SK-N-SH (cell line): ENCODE results near the gene SHKBP1. TPM values are rescaled to one million over a fixed set of nuclear protein-coding genes. Genes with fewer than 3 reads are reported as not detected.

Experiments
- CTCF ChIA-PET: fragments of 300-600, 350-600 bp; formaldehyde crosslinking; extraction: SDS; loops from one replicate; lab custom pipeline; 2021; lab: Yijun Ruan, JAX
- POLR2A ChIA-PET: fragments of 350-600 bp; sonication (Branson Sonifier 250); formaldehyde crosslinking; extraction: SDS; loops from one replicate; lab custom pipeline; 2020; ENCODE audit warnings: antibody characterized with exemption, inconsistent platforms; lab: Yijun Ruan, JAX
- DNase-seq: peaks from one replicate; pipeline ENCODE4 v3.0.0; 2012
- H2AFZ ChIP-seq: fragments of 200-600 bp; sonication (generic); 2 replicates; pipeline ENCODE4 v1.8.1; 2016; ENCODE audit warnings: antibody characterized with exemption, mild to moderate bottlenecking, low read depth
- H3F3A ChIP-seq: fragments of 200-600 bp; sonication (generic); replicated peaks from 2 replicates; pipeline ENCODE3; 2016; ENCODE audit warnings: antibody characterized with exemption, mild to moderate bottlenecking; ENCODE audit not compliant: insufficient read depth
- H3K27ac ChIP-seq, 2 experiments: fragments of 200-500 bp in 1 of 2; fragments of 200-600 bp in 1 of 2; sonication (Bioruptor generic) in 1 of 2; sonication (generic), shearing (Covaris generic) in 1 of 2; 2 replicates each; pipeline versions ENCODE4 v1.5.1 to v1.6.1; 2014 to 2016; ENCODE audit warnings: low read depth in 2 of 2, inconsistent platforms in 1 of 2, low read length in 1 of 2, mild to moderate bottlenecking in 1 of 2, mixed read lengths in 1 of 2
- H3K27me3 ChIP-seq: fragments of 200-600 bp; sonication (generic), shearing (Covaris generic); 2 replicates; pipeline ENCODE4 v1.6.1; 2016; ENCODE audit warnings: mixed run types; ENCODE audit not compliant: insufficient read depth
- H3K36me3 ChIP-seq, 2 experiments: fragments of 200-500 bp in 1 of 2; fragments of 200-600 bp in 1 of 2; sonication (Bioruptor generic) in 1 of 2; sonication (generic) in 1 of 2; replicated peaks in 1 of 2; 2 replicates each; pipeline versions ENCODE3 to v1.5.1; 2014 to 2016; ENCODE audit warnings: low read length in 1 of 2, mild to moderate bottlenecking in 1 of 2; ENCODE audit not compliant: insufficient read depth in 2 of 2, control insufficient read depth in 1 of 2
- H3K4me1 ChIP-seq, 2 experiments: fragments of 200-500 bp in 1 of 2; fragments of 200-600 bp in 1 of 2; sonication (Bioruptor generic) in 1 of 2; sonication (generic), shearing (Covaris generic) in 1 of 2; 2 replicates each; pipeline versions ENCODE4 v1.5.1 to v1.6.1; 2014 to 2016; ENCODE audit warnings: low read depth in 1 of 2, low read length in 1 of 2, mixed run types in 1 of 2; ENCODE audit not compliant: insufficient read depth in 2 of 2, control insufficient read depth in 1 of 2
- H3K4me2 ChIP-seq: fragments of 200-600 bp; sonication (generic), shearing (Covaris generic); 2 replicates; pipeline ENCODE4 v1.6.1; 2017; ENCODE audit warnings: mixed run types
- H3K4me3 ChIP-seq, 2 experiments: fragments of 200-500 bp in 1 of 2; fragments of 200-600 bp in 1 of 2; sonication (Bioruptor generic) in 1 of 2; sonication (generic), shearing (Covaris generic) in 1 of 2; 2 replicates each; pipeline versions ENCODE4 v1.5.1 to v1.8.1; 2014 to 2016; ENCODE audit warnings: low read depth in 2 of 2, inconsistent platforms in 1 of 2, low read length in 1 of 2, mild to moderate bottlenecking in 1 of 2, mixed read lengths in 1 of 2, moderate library complexity in 1 of 2
- H3K79me2 ChIP-seq: fragments of 200-600 bp; sonication (generic); 2 replicates; pipeline ENCODE4 v1.8.1; 2017; ENCODE audit warnings: mild to moderate bottlenecking; ENCODE audit not compliant: insufficient read depth
- H3K9ac ChIP-seq: fragments of 200-600 bp; sonication (generic); 2 replicates; pipeline ENCODE4 v1.6.1; 2017; ENCODE audit warnings: mixed run types
- H3K9me2 ChIP-seq: fragments of 200-600 bp; sonication (generic); 2 replicates; pipeline ENCODE4 v1.6.1; 2017; ENCODE audit warnings: mixed run types
- H3K9me3 ChIP-seq: fragments of 200-600 bp; sonication (generic); 2 replicates; pipeline ENCODE4 v1.6.1; 2017; ENCODE audit warnings: mixed run types, mild to moderate bottlenecking, moderate library complexity
- H4K20me1 ChIP-seq: fragments of 200-600 bp; sonication (generic); 2 replicates; pipeline ENCODE4 v1.6.1; 2017; ENCODE audit warnings: mild to moderate bottlenecking, mixed run types; ENCODE audit not compliant: insufficient read depth
- ELF1 ChIP-seq: IDR thresholded peaks from 2 replicates; pipeline ENCODE4 v1.4.0; 2012
- EP300 ChIP-seq, 2 experiments: IDR thresholded peaks; 2 replicates each; pipeline versions ENCODE4 v1.4.0 to v1.6.1; 2012; ENCODE audit warnings: borderline replicate concordance in 1 of 2, low read depth in 1 of 2, low read length in 1 of 2
- FOSL2 ChIP-seq: IDR thresholded peaks from 2 replicates; pipeline ENCODE4 v1.4.0; 2012; ENCODE audit warnings: low read depth, mild to moderate bottlenecking, moderate library complexity, borderline replicate concordance
- FOXM1 ChIP-seq: IDR thresholded peaks from 2 replicates; pipeline ENCODE4 v1.4.0; 2012; ENCODE audit warnings: low read depth, mild to moderate bottlenecking
- JUND ChIP-seq: IDR thresholded peaks from 2 replicates; pipeline ENCODE4 v1.4.0; 2012
- NFIC ChIP-seq: IDR thresholded peaks from 2 replicates; pipeline ENCODE4 v1.4.0; 2012; ENCODE audit warnings: borderline replicate concordance
- POLR2AphosphoS5 ChIP-seq: IDR thresholded peaks from 2 replicates; pipeline ENCODE4 v1.6.1; 2012; ENCODE audit warnings: low read depth, low read length
- RXRA ChIP-seq: IDR thresholded peaks from 2 replicates; pipeline ENCODE4 v1.4.0; 2012; ENCODE audit warnings: low read depth, mild to moderate bottlenecking, borderline replicate concordance
- SIN3A ChIP-seq: IDR thresholded peaks from 2 replicates; pipeline ENCODE4 v1.6.1; 2012; ENCODE audit warnings: low read depth, mild to moderate bottlenecking, low read length, moderate library complexity, borderline replicate concordance
- SMC3 ChIP-seq: IDR thresholded peaks from 2 replicates; pipeline ENCODE4 v1.6.1; 2012; ENCODE audit warnings: low read depth, low read length, improper control_type of control experiment
- TCF12 ChIP-seq: IDR thresholded peaks from 2 replicates; pipeline ENCODE4 v1.4.0; 2012
- WGBS: methylation state at CpG from one replicate; pipeline ENCODE4 v1.1.6; 2017; ENCODE audit warnings: low lambda C conversion rate; 5-methylcytosine and 5-hydroxymethylcytosine counted together
- polyA plus RNA-seq, 3 experiments: library from polyadenylated mRNA; depleted of rRNA; stranded (reverse); fragments of >200 nt; gene quantifications; 2 replicates each; pipeline ENCODE4 v1.2.3, GENCODE V29; 2012
- TF ChIP-seq, protein P1 (sequence below): fragments of 150-350 bp; IDR thresholded peaks from 2 replicates; pipeline ENCODE4 v1.6.1; 2017; ENCODE audit warnings: antibody characterized with exemption, low read length, low read depth, borderline replicate concordance
- TF ChIP-seq, protein P2 (sequence below): IDR thresholded peaks from 2 replicates; pipeline ENCODE4 v1.4.0; 2012; ENCODE audit warnings: low read depth
- TF ChIP-seq, protein P3 (sequence below): fragments of 150-350 bp; IDR thresholded peaks from 2 replicates; pipeline ENCODE4 v1.6.1; 2016; ENCODE audit warnings: mild to moderate bottlenecking, low read depth, low read length
- TF ChIP-seq, protein P4 (sequence below): IDR thresholded peaks from 2 replicates; pipeline ENCODE4; 2012

SHKBP1 gene
- polyA plus RNA-seq, 1 of the 3 experiments (the other 2 are of a cell fraction), result 62.7 TPM

DNA sequence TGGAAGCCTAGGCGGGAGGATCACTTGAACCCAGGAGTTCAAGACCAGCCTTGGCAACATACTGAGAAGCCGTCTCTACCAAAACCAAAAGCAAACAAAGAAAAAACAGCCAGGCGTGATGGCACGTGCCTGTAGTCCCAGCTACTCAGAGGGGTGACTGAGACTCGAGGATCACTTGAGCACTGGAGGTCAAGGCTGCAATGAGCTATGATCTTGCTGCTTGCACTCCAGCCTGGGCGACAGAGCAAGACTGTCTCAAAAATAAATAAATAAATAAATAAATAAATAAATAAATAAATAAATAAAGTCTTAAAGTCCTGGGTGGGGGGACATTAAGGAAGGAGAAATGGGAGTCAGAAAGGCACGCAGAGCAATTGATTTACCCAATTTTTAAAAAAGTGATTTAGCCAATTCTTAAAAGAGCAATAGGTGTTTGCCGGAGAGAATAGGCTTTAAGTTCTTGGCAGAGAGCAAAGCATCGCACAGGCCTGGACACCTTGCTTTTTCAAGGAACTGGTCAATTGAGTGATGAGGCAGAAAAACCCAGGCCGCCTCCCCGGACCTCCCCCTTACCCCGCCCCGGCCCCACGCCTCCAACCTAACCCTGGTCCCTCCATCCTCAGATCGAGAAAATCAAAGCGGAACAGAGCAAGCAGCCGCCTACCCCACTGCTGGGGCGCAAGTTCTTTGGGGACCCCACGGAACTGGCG is 9.5 kb upstream of the SHKBP1 start:
- no peak for TF ChIP-seq NFIC
- TF ChIP-seq, protein P1, sequence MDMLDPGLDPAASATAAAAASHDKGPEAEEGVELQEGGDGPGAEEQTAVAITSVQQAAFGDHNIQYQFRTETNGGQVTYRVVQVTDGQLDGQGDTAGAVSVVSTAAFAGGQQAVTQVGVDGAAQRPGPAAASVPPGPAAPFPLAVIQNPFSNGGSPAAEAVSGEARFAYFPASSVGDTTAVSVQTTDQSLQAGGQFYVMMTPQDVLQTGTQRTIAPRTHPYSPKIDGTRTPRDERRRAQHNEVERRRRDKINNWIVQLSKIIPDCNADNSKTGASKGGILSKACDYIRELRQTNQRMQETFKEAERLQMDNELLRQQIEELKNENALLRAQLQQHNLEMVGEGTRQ, result no peak
- TF ChIP-seq, protein P2, sequence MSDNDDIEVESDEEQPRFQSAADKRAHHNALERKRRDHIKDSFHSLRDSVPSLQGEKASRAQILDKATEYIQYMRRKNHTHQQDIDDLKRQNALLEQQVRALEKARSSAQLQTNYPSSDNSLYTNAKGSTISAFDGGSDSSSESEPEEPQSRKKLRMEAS, result no peak
- no peak for TF ChIP-seq FOSL2
- TF ChIP-seq POLR2AphosphoS5, result no peak
- TF ChIP-seq, protein P3, sequence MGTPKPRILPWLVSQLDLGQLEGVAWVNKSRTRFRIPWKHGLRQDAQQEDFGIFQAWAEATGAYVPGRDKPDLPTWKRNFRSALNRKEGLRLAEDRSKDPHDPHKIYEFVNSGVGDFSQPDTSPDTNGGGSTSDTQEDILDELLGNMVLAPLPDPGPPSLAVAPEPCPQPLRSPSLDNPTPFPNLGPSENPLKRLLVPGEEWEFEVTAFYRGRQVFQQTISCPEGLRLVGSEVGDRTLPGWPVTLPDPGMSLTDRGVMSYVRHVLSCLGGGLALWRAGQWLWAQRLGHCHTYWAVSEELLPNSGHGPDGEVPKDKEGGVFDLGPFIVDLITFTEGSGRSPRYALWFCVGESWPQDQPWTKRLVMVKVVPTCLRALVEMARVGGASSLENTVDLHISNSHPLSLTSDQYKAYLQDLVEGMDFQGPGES, result no peak
- no peak for TF ChIP-seq TCF12
- TF ChIP-seq SMC3, result no peak
- no peaks in the 10 kb centered on the region for H4K20me1 ChIP-seq
- no peaks in the 10 kb centered on the region for H3K27me3 ChIP-seq
- no peak overlapping the region for H3K27ac ChIP-seq
- peak overlapping the region; percentile 76; the same call in 1 of the 2 replicates for H2AFZ ChIP-seq
- peaks cover 0 to 9% of the 10 kb centered on the region in 2 experiments; a peak in 1 of 4 replicates for H3K4me1 ChIP-seq
- ChIA-PET CTCF (interaction anchor here (1.1 to 2.6 kb wide), 6 partner anchors 18 to 103 kb away, joined by 3 to 11 read pairs (median 6); partner anchors contain the start of gene BLVRB), POLR2A (interaction anchor here (0.6 kb wide), 1 partner anchor 1122 kb away, joined by 3 read pairs; no protein-coding TSS in a partner anchor)
- peak; percentile 63 for DNase-seq
- WGBS, result 59% methylated on average over 16 of the region's 20 CpGs
- peaks cover 8% of the 10 kb centered on the region for H3F3A ChIP-seq
- H3K79me2 ChIP-seq, result no peaks in the 10 kb centered on the region
- H3K36me3 ChIP-seq, result no peaks in the 10 kb centered on the region
- H3K9ac ChIP-seq, result no peak overlapping the region
- H3K9me2 ChIP-seq, result no peaks in the 10 kb centered on the region
- peak overlapping the region; percentile 40 to 58 for H3K4me3 ChIP-seq
- no peaks in the 10 kb centered on the region for H3K9me3 ChIP-seq
- peak overlapping the region; percentile 81 for H3K4me2 ChIP-seq

DNA sequence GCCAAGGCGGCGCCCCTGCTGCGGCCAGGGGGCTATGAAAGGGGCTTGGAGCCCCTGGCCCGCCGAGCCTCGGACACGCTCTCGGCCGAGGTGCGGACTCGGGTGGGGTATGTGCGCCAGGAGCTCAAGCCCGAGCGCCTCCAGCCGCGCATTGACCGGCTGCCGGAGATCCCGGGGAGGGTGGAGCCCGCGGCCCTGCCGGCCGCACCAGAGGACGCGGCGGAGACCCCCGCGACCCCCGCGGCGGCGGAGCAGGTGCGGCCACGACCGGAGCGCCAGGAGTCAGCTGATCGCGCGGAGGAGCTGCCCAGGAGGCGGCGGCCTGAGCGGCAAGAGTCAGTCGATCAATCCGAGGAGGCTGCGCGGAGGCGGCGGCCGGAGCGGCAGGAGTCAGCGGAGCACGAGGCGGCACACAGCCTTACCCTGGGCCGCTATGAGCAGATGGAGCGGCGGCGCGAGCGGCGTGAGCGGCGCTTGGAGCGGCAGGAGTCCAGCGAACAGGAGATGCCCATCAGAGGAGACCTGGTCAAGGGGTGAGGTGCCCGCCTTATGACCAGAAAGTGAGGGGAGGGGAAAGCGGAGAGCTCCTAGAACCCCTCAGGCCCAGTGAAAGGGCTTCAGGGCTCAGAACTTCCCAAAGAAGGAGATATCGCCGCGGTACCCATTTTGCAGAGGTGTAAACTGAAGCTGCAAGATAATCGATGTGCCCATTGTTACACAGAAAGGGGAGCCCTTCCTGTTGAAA is 8.8 kb upstream of the SHKBP1 start:
- H3K9ac ChIP-seq, result no peak overlapping the region
- CTCF ChIA-PET, result interaction anchor here (1.1 to 2.6 kb wide), 6 partner anchors 19 to 103 kb away, joined by 3 to 11 read pairs (median 6); partner anchors contain the start of gene BLVRB
- H3K9me2 ChIP-seq, result no peaks in the 10 kb centered on the region
- peak; percentile 70 for DNase-seq
- H3K4me2 ChIP-seq, result peak overlapping the region; percentile 81
- no peaks in the 10 kb centered on the region for H3K79me2 ChIP-seq
- POLR2A ChIA-PET, result no interaction called here
- no peaks in the 10 kb centered on the region for H4K20me1 ChIP-seq
- H3F3A ChIP-seq, result peaks cover 8% of the 10 kb centered on the region
- no peaks in the 10 kb centered on the region for H3K9me3 ChIP-seq
- WGBS, result 62% methylated on average over 16 of the region's 70 CpGs
- no peaks in the 10 kb centered on the region for H3K27me3 ChIP-seq
- H3K4me3 ChIP-seq, result peak overlapping the region; percentile 40 to 58
- peak overlapping the region; percentile 76; the same call in 1 of the 2 replicates for H2AFZ ChIP-seq
- H3K4me1 ChIP-seq, result peaks cover 0 to 9% of the 10 kb centered on the region in 2 experiments; a peak in 1 of 4 replicates
- H3K27ac ChIP-seq, result no peak overlapping the region
- H3K36me3 ChIP-seq, result no peaks in the 10 kb centered on the region
- no peak for TF ChIP-seq EP300 (IDR thresholded peaks at IDR 0.05; ENCODE audit: borderline replicate concordance in 1 of 2, low read depth in 1 of 2, low read length in 1 of 2)
- TF ChIP-seq, protein P3, result no peak
- TF ChIP-seq SIN3A, result no peak
- TF ChIP-seq FOXM1, result no peak
- TF ChIP-seq, protein P1, result no peak
- TF ChIP-seq RXRA, result no peak
- no peak for TF ChIP-seq ELF1
- TF ChIP-seq, protein P4, sequence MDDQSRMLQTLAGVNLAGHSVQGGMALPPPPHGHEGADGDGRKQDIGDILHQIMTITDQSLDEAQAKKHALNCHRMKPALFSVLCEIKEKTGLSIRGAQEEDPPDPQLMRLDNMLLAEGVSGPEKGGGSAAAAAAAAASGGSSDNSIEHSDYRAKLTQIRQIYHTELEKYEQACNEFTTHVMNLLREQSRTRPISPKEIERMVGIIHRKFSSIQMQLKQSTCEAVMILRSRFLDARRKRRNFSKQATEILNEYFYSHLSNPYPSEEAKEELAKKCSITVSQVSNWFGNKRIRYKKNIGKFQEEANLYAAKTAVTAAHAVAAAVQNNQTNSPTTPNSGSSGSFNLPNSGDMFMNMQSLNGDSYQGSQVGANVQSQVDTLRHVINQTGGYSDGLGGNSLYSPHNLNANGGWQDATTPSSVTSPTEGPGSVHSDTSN, result no peak
- no peak for TF ChIP-seq TCF12
- TF ChIP-seq JUND, result no peak
